GM19372 (cell line): ENCODE measurements around the gene ADAMTS17.

ENCODE experiments used
- ATAC-seq: cut with Tn5 transposase; IDR thresholded peaks from one replicate; pipeline ENCODE4 v1.9.1; 2021; ENCODE audit warnings: mild to moderate bottlenecking, low read depth, moderate library complexity; ENCODE audit not compliant: unreplicated experiment

Gene ADAMTS17

GRCh38 chr15:100234158-100235029 lies 107.4 kb downstream of the ADAMTS17 start:
- ATAC-seq = no peak

- no peak for ATAC-seq
Observed at GRCh38 chr15:100230784-100231183, 111.0 kb downstream of the ADAMTS17 start.

- no peak for ATAC-seq
Observed at GRCh38 chr15:100229181-100230163, 112.3 kb downstream of the ADAMTS17 start.

GRCh38 chr15:100227781-100228180 lies 114.0 kb downstream of the ADAMTS17 start:
- no peak for ATAC-seq

- no peak for ATAC-seq
Observed at GRCh38 chr15:100226107-100226506, 115.7 kb downstream of the ADAMTS17 start.

GRCh38 chr15:100224206-100225185 lies 117.3 kb downstream of the ADAMTS17 start:
- ATAC-seq = no peak

- no peak for ATAC-seq
Observed at GRCh38 chr15:100222349-100222715, 119.4 kb downstream of the ADAMTS17 start.

- no peak for ATAC-seq
Observed at GRCh38 chr15:100221471-100222348, 120.1 kb downstream of the ADAMTS17 start.

- ATAC-seq = no peak
Observed at GRCh38 chr15:100220058-100220768, 121.6 kb downstream of the ADAMTS17 start.

- no peak for ATAC-seq
Observed at GRCh38 chr15:100218434-100218833, 123.3 kb downstream of the ADAMTS17 start.

GRCh38 chr15:100216182-100216581 lies 125.6 kb downstream of the ADAMTS17 start:
- no peak for ATAC-seq

GRCh38 chr15:100215843-100216169 lies 126.0 kb downstream of the ADAMTS17 start:
- no peak for ATAC-seq

GRCh38 chr15:100215031-100215842 lies 126.5 kb downstream of the ADAMTS17 start:
- ATAC-seq = no peak

GRCh38 chr15:100211855-100212850 lies 129.6 kb downstream of the ADAMTS17 start:
- ATAC-seq = no peak

- no peak for ATAC-seq
Observed at GRCh38 chr15:100210338-100210737, 131.4 kb downstream of the ADAMTS17 start.

- ATAC-seq = no peak
Observed at GRCh38 chr15:100208921-100209603, 132.7 kb downstream of the ADAMTS17 start.
